ENCODE measurements around the gene UBL5.
A peak's percentile ranks its signal among the peaks of the same experiment; 100 is the strongest.
"Not testable (repeated sequence)": the region's sequence is repeated elsewhere in the genome, so short reads cannot be mapped to it uniquely, and the experiment has no call there.

Gene UBL5

DNA sequence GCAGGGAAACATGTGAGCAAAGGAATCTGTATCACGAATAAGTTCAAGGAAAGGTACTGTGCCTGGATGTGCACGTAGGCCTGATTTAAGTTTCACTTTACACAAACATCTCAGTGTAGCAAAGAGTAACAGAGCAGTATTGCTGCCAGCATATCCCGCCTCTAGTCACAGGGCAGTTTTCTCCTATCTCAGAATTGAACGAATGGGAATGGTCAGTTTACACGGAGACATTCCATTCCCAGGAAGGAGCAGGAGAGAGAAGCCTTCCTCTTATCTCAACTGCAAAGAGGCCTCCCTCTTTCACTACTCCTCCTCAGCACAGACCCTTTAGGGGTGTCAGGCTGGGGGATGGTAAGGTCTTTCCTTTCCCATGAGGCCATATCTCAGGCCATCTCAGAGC lies 38.1 kb upstream of the UBL5 start:
- not testable (repeated sequence) for H2BK120ac ChIP-seq (ENCODE audit: insufficient read depth, low read length, poor library complexity); H2BK5ac ChIP-seq (ENCODE audit: low read depth, low read length, poor library complexity); H2BK12ac ChIP-seq (ENCODE audit: low read length); H3K18ac ChIP-seq (ENCODE audit: low read length); H3K4ac ChIP-seq (ENCODE audit: low read depth, low read length); H2AK5ac ChIP-seq (ENCODE audit: low read length); H3K27ac ChIP-seq (ENCODE audit: low read depth, low read length); H3K36me3 ChIP-seq (ENCODE audit: control insufficient read depth in 1 of 2, insufficient read depth in 2 of 2, low read length in 2 of 2); H4K12ac ChIP-seq (ENCODE audit: low read depth, low read length); H3K27me3 ChIP-seq (ENCODE audit: insufficient read depth, low read length); H3K9me3 ChIP-seq (ENCODE audit: insufficient read depth, low read depth, low read length); H3K4me1 ChIP-seq (ENCODE audit: control insufficient read depth in 1 of 2, insufficient read depth in 2 of 2, low read length in 2 of 2); H3K14ac ChIP-seq (ENCODE audit: low read length); H3K79me2 ChIP-seq (ENCODE audit: control insufficient read depth, insufficient read depth, low read length, poor library complexity); H3K79me1 ChIP-seq (ENCODE audit: low read length); H2AFZ ChIP-seq (ENCODE audit: insufficient read depth, low read length, poor library complexity); H4K91ac ChIP-seq (ENCODE audit: low read depth, low read length); H3K23ac ChIP-seq (ENCODE audit: low read length); H4K8ac ChIP-seq (ENCODE audit: low read depth, low read length); H3K4me3 ChIP-seq (ENCODE audit: low read depth, low read length); H3K9ac ChIP-seq (ENCODE audit: low read length); H3K4me2 ChIP-seq (ENCODE audit: low read length)
- DNase-seq, result peak in 1 of 2 donors; percentile 40
- WGBS (ENCODE audit: extremely low coverage, insufficient coverage, insufficient read length), result no CpG with 5 or more reads among the region's 5 CpGs

DNA sequence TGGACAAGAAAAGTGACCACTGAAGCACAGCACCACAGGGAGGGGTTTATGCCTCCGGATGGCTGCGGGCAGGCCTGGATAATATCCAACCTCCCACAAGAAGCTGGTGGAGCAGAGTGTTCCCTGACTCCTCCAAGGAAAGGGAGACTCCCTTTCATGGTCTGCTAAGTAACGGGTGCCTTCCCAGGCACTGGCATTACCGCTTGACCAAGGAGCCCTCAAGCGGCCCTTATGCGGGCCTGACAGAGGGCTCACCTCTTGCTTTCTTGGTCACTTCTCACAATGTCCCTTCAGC lies 36.7 kb upstream of the UBL5 start:
- not testable (repeated sequence) for H4K12ac ChIP-seq (ENCODE audit: low read depth, low read length); H3K9me3 ChIP-seq (ENCODE audit: insufficient read depth, low read depth, low read length); H2AFZ ChIP-seq (ENCODE audit: insufficient read depth, low read length, poor library complexity); H3K79me1 ChIP-seq (ENCODE audit: low read length); H2BK5ac ChIP-seq (ENCODE audit: low read depth, low read length, poor library complexity); H3K27me3 ChIP-seq (ENCODE audit: insufficient read depth, low read length); H4K8ac ChIP-seq (ENCODE audit: low read depth, low read length); H3K4me1 ChIP-seq (ENCODE audit: control insufficient read depth in 1 of 2, insufficient read depth in 2 of 2, low read length in 2 of 2); H3K4me2 ChIP-seq (ENCODE audit: low read length); DNase-seq; H3K23ac ChIP-seq (ENCODE audit: low read length); H3K18ac ChIP-seq (ENCODE audit: low read length); H3K14ac ChIP-seq (ENCODE audit: low read length); H3K79me2 ChIP-seq (ENCODE audit: control insufficient read depth, insufficient read depth, low read length, poor library complexity); H3K27ac ChIP-seq (ENCODE audit: low read depth, low read length); H3K4me3 ChIP-seq (ENCODE audit: low read depth, low read length); H4K91ac ChIP-seq (ENCODE audit: low read depth, low read length); H2BK12ac ChIP-seq (ENCODE audit: low read length); H3K9ac ChIP-seq (ENCODE audit: low read length); H3K36me3 ChIP-seq (ENCODE audit: control insufficient read depth in 1 of 2, insufficient read depth in 2 of 2, low read length in 2 of 2); H2BK120ac ChIP-seq (ENCODE audit: insufficient read depth, low read length, poor library complexity); H2AK5ac ChIP-seq (ENCODE audit: low read length); H3K4ac ChIP-seq (ENCODE audit: low read depth, low read length)
- WGBS (ENCODE audit: extremely low coverage, insufficient coverage, insufficient read length), result no CpG with 5 or more reads among the region's 6 CpGs

DNA sequence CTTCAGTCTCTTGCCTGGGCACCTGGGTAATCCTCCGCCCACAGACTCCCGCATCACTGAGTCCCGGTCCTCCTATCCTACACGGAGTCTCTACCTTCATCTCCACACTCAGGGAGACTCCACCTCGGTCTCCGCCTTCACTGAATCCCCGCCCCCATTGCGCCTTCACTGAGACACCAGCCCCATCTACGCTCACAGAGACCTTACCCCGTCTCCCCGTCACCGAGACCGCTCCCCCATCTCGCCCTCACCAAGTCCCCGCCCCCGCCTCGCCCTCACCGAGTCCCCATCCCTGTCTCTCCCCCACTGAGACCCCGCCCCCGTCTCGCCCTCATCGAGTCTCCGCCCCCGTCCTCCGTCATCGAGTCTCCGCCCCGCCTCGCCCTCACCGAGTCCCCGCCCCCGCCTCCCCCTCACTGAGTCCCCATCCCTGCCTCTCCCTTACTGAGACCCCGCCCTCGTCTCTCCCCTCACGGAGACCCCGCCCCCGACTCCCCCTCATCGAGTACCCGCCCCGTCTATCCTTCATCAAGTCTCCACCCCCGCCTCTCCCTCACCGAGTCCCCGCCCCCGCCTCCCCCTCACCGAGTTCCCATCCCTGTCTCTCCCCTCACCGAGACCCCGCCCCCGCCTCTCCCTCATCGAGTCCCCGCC lies 36.0 kb upstream of the UBL5 start:
- WGBS (ENCODE audit: extremely low coverage, insufficient coverage, insufficient read length), result no CpG with 5 or more reads among the region's 50 CpGs

DNA sequence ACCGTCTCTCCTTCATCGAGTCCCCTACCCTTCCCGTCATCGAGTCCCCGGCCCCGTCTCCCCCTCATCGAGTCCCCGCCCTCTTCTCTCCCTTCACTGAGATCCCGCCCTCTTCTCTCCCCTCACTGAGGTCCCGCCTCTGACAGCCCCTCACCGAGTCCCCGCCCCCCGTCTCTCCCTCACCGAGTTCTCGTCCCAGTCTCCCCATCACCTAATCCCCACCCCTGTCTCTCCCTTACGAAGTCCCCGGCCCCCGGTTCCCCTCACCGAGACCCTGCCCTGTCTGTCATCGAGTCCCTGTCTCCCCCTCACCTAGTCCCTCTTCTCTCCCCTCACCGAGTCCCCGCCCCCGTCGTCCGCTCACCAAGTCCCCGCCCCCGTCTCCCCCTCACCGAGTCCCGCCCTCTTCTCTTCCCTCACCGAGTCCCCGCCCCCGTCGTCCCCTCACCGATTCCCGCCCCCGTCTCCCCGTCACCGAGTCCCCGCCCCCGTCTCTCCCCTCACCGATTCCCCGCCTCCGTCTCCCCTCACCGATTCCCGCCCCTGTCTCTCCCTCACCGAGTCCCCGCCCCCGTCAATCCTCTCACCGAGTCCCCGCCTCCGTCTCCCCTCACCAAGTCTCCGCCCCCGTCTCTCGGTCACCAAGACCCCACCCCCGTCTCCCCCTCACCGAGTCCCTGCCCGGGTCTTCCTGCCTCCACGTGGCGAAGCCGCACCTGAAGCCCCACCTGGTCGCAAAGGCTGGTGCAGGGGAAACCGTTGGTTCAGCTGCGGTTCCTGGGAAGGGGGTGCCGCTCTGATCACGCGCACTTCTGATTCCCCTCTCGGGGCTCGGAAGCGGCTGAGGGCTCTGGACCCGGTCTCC lies 35.3 kb upstream of the UBL5 start:
- Histone ChIP-seq H3K18ac (ENCODE audit: low read length) (peak overlapping the region; percentile 49), H3K27me3 (ENCODE audit: insufficient read depth, low read length) (no peaks in the 10 kb centered on the region), H3K4me3 (ENCODE audit: low read depth, low read length) (peak overlapping the region; percentile 77), H3K27ac (ENCODE audit: low read depth, low read length) (peak overlapping the region; percentile 83), H3K4me2 (ENCODE audit: low read length) (peak overlapping the region; percentile 59), H2BK5ac (ENCODE audit: low read depth, low read length, poor library complexity) (peak overlapping the region; percentile 71), H2AK5ac (ENCODE audit: low read length) (peak overlapping the region; percentile 1), H4K8ac (ENCODE audit: low read depth, low read length) (peak overlapping the region; percentile 66), H2BK120ac (ENCODE audit: insufficient read depth, low read length, poor library complexity) (peak overlapping the region; percentile 27), H3K4me1 (ENCODE audit: control insufficient read depth in 1 of 2, insufficient read depth in 2 of 2, low read length in 2 of 2) (peaks cover 0 to 3% of the 10 kb centered on the region in 2 experiments), H3K36me3 (ENCODE audit: control insufficient read depth in 1 of 2, insufficient read depth in 2 of 2, low read length in 2 of 2) (no peaks in the 10 kb centered on the region), H2BK12ac (ENCODE audit: low read length) (no peak overlapping the region), H3K14ac (ENCODE audit: low read length) (peak overlapping the region; percentile 49), H3K9ac (ENCODE audit: low read length) (peak overlapping the region; percentile 2), H4K12ac (ENCODE audit: low read depth, low read length) (peak overlapping the region; percentile 22), H3K79me1 (ENCODE audit: low read length) (peaks cover 6% of the 10 kb centered on the region), H3K4ac (ENCODE audit: low read depth, low read length) (peak overlapping the region; percentile 33), H3K9me3 (ENCODE audit: insufficient read depth, low read depth, low read length) (no peaks in the 10 kb centered on the region), H3K79me2 (ENCODE audit: control insufficient read depth, insufficient read depth, low read length, poor library complexity) (peaks cover 2% of the 10 kb centered on the region), H2AFZ (ENCODE audit: insufficient read depth, low read length, poor library complexity) (peak overlapping the region; percentile 74), H3K23ac (ENCODE audit: low read length) (no peak overlapping the region), H4K91ac (ENCODE audit: low read depth, low read length) (peak overlapping the region; percentile 67)
- no CpG with 5 or more reads among the region's 70 CpGs for WGBS (ENCODE audit: extremely low coverage, insufficient coverage, insufficient read length)
- peak; percentile 76 to 80 for DNase-seq

More for the DNA sequence above, 36.0 kb upstream of the UBL5 start:
- Histone ChIP-seq H3K4me3 (ENCODE audit: low read depth, low read length) (peak overlapping the region; percentile 77), H3K27me3 (ENCODE audit: insufficient read depth, low read length) (no peaks in the 10 kb centered on the region), H3K4me2 (ENCODE audit: low read length) (peak overlapping the region; percentile 74), H2BK120ac (ENCODE audit: insufficient read depth, low read length, poor library complexity) (no peak overlapping the region), H2AK5ac (ENCODE audit: low read length) (no peak overlapping the region), H3K4ac (ENCODE audit: low read depth, low read length) (no peak overlapping the region), H4K8ac (ENCODE audit: low read depth, low read length) (peak overlapping the region; percentile 66), H3K36me3 (ENCODE audit: control insufficient read depth in 1 of 2, insufficient read depth in 2 of 2, low read length in 2 of 2) (no peaks in the 10 kb centered on the region), H3K4me1 (ENCODE audit: control insufficient read depth in 1 of 2, insufficient read depth in 2 of 2, low read length in 2 of 2) (peaks cover 0 to 3% of the 10 kb centered on the region in 2 experiments), H2BK12ac (ENCODE audit: low read length) (no peak overlapping the region), H3K79me1 (ENCODE audit: low read length) (peaks cover 6% of the 10 kb centered on the region), H3K18ac (ENCODE audit: low read length) (peak overlapping the region; percentile 49), H3K23ac (ENCODE audit: low read length) (no peak overlapping the region), H4K91ac (ENCODE audit: low read depth, low read length) (peak overlapping the region; percentile 32), H3K27ac (ENCODE audit: low read depth, low read length) (peak overlapping the region; percentile 83), H3K9ac (ENCODE audit: low read length) (no peak overlapping the region), H2AFZ (ENCODE audit: insufficient read depth, low read length, poor library complexity) (peak overlapping the region; percentile 80), H3K9me3 (ENCODE audit: insufficient read depth, low read depth, low read length) (no peaks in the 10 kb centered on the region), H3K79me2 (ENCODE audit: control insufficient read depth, insufficient read depth, low read length, poor library complexity) (peaks cover 2% of the 10 kb centered on the region), H2BK5ac (ENCODE audit: low read depth, low read length, poor library complexity) (peak overlapping the region; percentile 71), H4K12ac (ENCODE audit: low read depth, low read length) (no peak overlapping the region), H3K14ac (ENCODE audit: low read length) (no peak overlapping the region)
- DNase-seq, result peak; percentile 82 to 83
